HUES48 (cell line): ENCODE results near the gene NPAS1.
"Not testable (repeated sequence)": the region's sequence is repeated elsewhere in the genome, so short reads cannot be mapped to it uniquely, and the experiment has no call there.

Source experiments
- H3K27ac ChIP-seq: one replicate; pipeline ENCODE4 v1.7.0; 2013; ENCODE audit warnings: low read depth, low read length, inconsistent platforms
- H3K27me3 ChIP-seq: 2 replicates; pipeline ENCODE4 v1.6.1; 2013; ENCODE audit warnings: mild to moderate bottlenecking, low read length; ENCODE audit not compliant: control insufficient read depth, insufficient read depth
- H3K36me3 ChIP-seq: 2 replicates; pipeline ENCODE4 v1.6.1; 2013; ENCODE audit warnings: low read length; ENCODE audit not compliant: control insufficient read depth, insufficient read depth
- H3K4me1 ChIP-seq: 2 replicates; pipeline ENCODE4 v1.6.1; 2013; ENCODE audit warnings: mild to moderate bottlenecking, low read length; ENCODE audit not compliant: control insufficient read depth, insufficient read depth
- H3K4me3 ChIP-seq: 2 replicates; pipeline ENCODE4 v1.5.1; 2013; ENCODE audit warnings: mild to moderate bottlenecking, low read depth, low read length
- H3K9ac ChIP-seq: 2 replicates; pipeline ENCODE4 v1.6.1; 2013; ENCODE audit warnings: mild to moderate bottlenecking, low read depth, low read length, moderate library complexity
- H3K9me3 ChIP-seq: 2 replicates; pipeline ENCODE4 v1.6.1; 2013; ENCODE audit warnings: low read length; ENCODE audit not compliant: control insufficient read depth, insufficient read depth

Gene NPAS1

DNA sequence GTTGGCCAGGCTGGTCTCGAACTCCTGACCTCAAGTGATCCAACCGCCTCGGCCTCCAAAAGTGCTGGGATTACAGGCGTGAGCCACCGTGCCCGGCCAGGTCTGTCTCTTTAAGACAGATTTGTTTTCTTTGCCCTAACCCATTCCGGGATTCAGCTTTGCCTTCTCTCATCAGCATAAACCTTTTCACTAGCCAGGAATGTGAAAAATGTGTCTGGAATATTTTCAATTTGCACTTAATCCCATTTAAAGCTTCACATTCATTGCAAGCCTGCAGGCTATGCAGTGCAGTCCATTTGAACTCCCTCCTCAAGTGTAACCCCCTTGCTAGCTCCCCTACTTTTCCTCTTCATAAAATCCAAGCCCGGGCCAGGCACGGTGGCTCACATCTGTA is 29.7 kb downstream of the NPAS1 start:
- Histone ChIP-seq H3K9ac (no peak overlapping the region), H3K9me3 (no peaks in the 10 kb centered on the region), H3K36me3 (peaks cover 2% of the 10 kb centered on the region; the same call in 1 of the 2 replicates), H3K27me3 (no peaks in the 10 kb centered on the region), H3K4me3 (no peak overlapping the region), H3K27ac (peak overlapping the region; percentile 21), H3K4me1 (0 out of 2 replicates have a peak, but pooled peaks cover 5% of the 10 kb centered on the region)

- H3K36me3 ChIP-seq, H3K4me1 ChIP-seq, H3K4me3 ChIP-seq, H3K27ac ChIP-seq, H3K9ac ChIP-seq, H3K9me3 ChIP-seq, H3K27me3 ChIP-seq: not testable (repeated sequence)
Observed at GRCh38 chr19:47050562-47050961, 30.9 kb downstream of the NPAS1 start.

- Histone ChIP-seq H3K4me3 (no peak overlapping the region), H3K4me1 (no peaks in the 10 kb centered on the region), H3K36me3 (no peaks in the 10 kb centered on the region), H3K27me3 (no peaks in the 10 kb centered on the region), H3K9me3 (no peaks in the 10 kb centered on the region), H3K9ac (no peak overlapping the region), H3K27ac (no peak overlapping the region)
Observed at GRCh38 chr19:47056411-47056810, 36.8 kb downstream of the NPAS1 start.

DNA sequence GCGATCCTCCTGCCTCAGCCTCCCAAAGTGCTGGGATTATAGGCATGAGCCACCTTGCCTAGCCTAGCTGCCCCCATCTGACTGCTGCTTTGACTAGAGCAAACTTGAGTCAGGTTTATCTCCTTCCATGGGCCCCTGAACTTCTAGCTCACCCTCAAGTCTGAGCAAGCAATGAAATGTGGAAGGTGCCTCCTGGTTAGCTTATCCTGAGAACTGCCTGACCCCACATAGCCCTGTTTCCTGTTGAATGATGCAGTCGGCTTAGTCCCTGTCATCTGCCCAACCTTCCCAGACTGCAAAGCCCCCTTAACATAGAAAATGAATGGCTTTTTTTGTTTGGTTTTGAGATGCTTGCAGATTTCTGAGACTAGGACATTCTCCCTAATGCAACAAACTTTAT is 37.7 kb downstream of the NPAS1 start:
- H3K4me3 ChIP-seq = no peak overlapping the region
- no peaks in the 10 kb centered on the region for H3K4me1 ChIP-seq
- no peaks in the 10 kb centered on the region for H3K27me3 ChIP-seq
- H3K36me3 ChIP-seq = no peaks in the 10 kb centered on the region
- no peak overlapping the region for H3K27ac ChIP-seq
- no peaks in the 10 kb centered on the region for H3K9me3 ChIP-seq
- H3K9ac ChIP-seq = no peak overlapping the region

DNA sequence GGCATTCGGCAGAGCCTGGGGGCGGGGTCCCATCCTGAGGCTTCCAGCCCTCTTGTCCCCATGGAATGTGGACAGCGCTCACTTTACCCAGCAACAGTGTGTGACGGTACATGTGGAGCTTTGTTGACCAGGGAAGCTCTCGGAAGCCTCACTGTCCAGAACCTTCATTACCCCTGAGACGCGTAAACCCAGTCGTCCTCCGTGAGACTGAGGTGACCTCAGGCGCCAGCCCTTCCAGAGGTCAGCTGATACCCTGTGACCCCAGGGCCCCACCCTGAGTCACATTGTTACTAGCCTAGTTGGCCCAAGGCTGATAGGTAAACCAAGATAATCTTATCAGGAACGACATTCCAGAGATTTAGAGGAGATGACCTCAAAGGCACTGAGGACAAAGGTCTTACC is 39.0 kb downstream of the NPAS1 start:
- Histone ChIP-seq H3K36me3 (no peaks in the 10 kb centered on the region), H3K27me3 (no peaks in the 10 kb centered on the region), H3K27ac (no peak overlapping the region), H3K9ac (no peak overlapping the region), H3K9me3 (no peaks in the 10 kb centered on the region), H3K4me1 (no peaks in the 10 kb centered on the region), H3K4me3 (no peak overlapping the region)

- Histone ChIP-seq H3K9ac (no peak overlapping the region), H3K36me3 (peaks cover 48% of the 10 kb centered on the region)
Observed at GRCh38 chr19:47063874-47064273, 44.2 kb downstream of the NPAS1 start.

GRCh38 chr19:47065242-47065641 is 45.6 kb downstream of the NPAS1 start:
- Histone ChIP-seq H3K36me3 (peaks cover 62% of the 10 kb centered on the region), H3K4me1 (no peaks in the 10 kb centered on the region), H3K9me3 (no peaks in the 10 kb centered on the region), H3K4me3 (no peak overlapping the region), H3K27me3 (no peaks in the 10 kb centered on the region), H3K9ac (no peak overlapping the region), H3K27ac (no peak overlapping the region)

More at GRCh38 chr19:47063874-47064273, 44.2 kb downstream of the NPAS1 start:
- no peaks in the 10 kb centered on the region for H3K4me1 ChIP-seq
- no peak overlapping the region for H3K27ac ChIP-seq
- H3K27me3 ChIP-seq = no peaks in the 10 kb centered on the region
- no peaks in the 10 kb centered on the region for H3K9me3 ChIP-seq
- no peak overlapping the region for H3K4me3 ChIP-seq

- Histone ChIP-seq H3K27ac (no peak overlapping the region), H3K27me3 (no peaks in the 10 kb centered on the region), H3K9ac (no peak overlapping the region), H3K36me3 (peaks cover 75% of the 10 kb centered on the region), H3K9me3 (no peaks in the 10 kb centered on the region), H3K4me3 (no peak overlapping the region), H3K4me1 (no peaks in the 10 kb centered on the region)
Observed at GRCh38 chr19:47066376-47067214, 47.0 kb downstream of the NPAS1 start.

DNA sequence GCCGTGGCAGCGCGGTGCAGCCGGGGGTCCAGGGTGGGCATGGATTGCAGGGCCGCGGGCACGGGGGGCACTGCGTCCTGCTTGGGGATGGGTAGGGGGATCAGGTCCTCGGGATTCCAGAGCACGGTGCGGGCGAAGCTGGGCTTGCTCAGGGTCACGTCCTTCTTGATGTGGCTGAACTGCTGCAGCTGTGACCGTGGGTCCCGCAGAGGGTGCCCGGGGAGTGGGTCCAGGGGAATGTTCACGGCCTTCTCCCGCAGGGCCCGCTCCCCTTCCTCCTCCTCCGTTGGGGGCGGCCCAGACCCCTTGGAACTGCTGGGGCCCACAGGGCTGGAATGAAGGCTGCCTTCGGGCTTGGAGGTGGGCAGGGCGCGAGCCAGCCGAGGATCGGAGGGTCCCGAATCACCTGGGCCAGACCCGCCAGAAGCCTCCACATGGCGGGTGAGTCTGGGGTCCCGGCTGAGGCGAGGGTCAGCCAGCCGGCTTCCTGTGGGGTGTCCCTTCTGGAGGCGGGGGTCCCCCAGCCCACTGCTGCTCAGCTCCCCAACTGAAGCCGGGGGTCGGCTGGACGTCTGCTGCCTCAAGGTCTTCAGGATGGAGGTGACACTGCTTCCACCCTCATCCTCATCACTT is 47.7 kb downstream of the NPAS1 start:
- H3K4me1 ChIP-seq = no peaks in the 10 kb centered on the region
- no peak overlapping the region for H3K9ac ChIP-seq
- H3K27ac ChIP-seq = no peak overlapping the region
- no peaks in the 10 kb centered on the region for H3K9me3 ChIP-seq
- H3K4me3 ChIP-seq = no peak overlapping the region
- H3K27me3 ChIP-seq = no peaks in the 10 kb centered on the region
- H3K36me3 ChIP-seq = peaks cover 81% of the 10 kb centered on the region

DNA sequence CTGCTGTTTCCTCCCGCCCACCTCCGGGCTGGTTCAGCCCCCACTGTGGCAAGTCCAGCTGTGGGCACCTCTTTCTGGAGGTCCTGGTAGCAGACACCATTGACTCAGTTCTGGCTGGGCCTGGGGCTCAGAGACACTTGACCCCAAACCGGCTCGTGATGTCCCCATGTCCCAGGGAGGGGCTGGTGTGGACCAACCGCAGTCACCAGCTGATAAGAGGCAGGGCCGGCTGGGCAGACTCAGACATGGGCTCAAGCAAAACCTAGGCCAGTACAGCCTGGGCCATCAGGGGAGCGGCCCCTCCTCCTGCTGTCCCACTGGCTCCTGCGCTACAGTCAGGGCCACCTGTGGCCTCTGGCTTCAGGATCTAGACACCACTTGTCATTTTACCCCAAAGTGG is 48.6 kb downstream of the NPAS1 start:
- Histone ChIP-seq H3K9me3 (no peaks in the 10 kb centered on the region), H3K4me3 (no peak overlapping the region), H3K27me3 (no peaks in the 10 kb centered on the region), H3K36me3 (peaks cover 89% of the 10 kb centered on the region), H3K27ac (no peak overlapping the region), H3K4me1 (no peaks in the 10 kb centered on the region), H3K9ac (no peak overlapping the region)

- Histone ChIP-seq H3K36me3 (peaks cover 93% of the 10 kb centered on the region), H3K4me3 (no peak overlapping the region), H3K27me3 (no peaks in the 10 kb centered on the region), H3K27ac (no peak overlapping the region), H3K4me1 (no peaks in the 10 kb centered on the region), H3K9me3 (no peaks in the 10 kb centered on the region), H3K9ac (no peak overlapping the region)
Observed at GRCh38 chr19:47068876-47069406, 49.3 kb downstream of the NPAS1 start.
